ENCODE data around the gene MEX3A. TPM values are rescaled to one million over a fixed set of nuclear protein-coding genes. Genes with fewer than 3 reads are reported as not detected.
A peak's percentile ranks its signal among the peaks of the same experiment; 100 is the strongest.

Gene MEX3A
- total and polyA plus RNA-seq, 2 donors (not counting 3 experiments of a cell fraction or from before 2014, with no cell fraction given) = 20.2 to 23.6 TPM

DNA sequence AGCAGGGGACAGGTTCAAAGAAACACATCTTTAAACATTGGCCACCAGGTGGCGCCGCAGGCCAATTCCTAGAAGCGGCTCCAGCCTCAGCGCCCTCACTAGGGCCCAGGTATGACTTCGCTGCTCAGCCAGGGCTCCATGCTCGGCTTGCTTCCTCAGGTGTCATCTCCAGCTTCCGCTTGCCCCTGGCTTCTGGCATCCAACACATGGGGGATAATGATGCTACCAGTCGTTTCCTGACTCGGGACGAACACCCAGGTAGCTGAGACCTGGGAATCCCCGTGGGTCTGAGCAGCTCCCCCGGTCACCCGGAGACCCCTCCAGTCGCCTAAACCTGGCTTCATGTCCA is 8.5 kb upstream of the MEX3A start:
- Histone ChIP-seq H3K79me2 (ENCODE audit: control insufficient read depth, insufficient read depth, low read length) (no peaks in the 10 kb centered on the region), H3K27ac (ENCODE audit: insufficient read depth, low read depth, low read length) (no peak overlapping the region), H3K4me3 (replicated peaks in 1 of 3; ENCODE audit: insufficient read depth in 1 of 3, low read depth in 1 of 3, low read length in 3 of 3) (no peak overlapping the region), H3K36me3 (ENCODE audit: control insufficient read depth in 2 of 2, extremely low read depth in 1 of 2, insufficient read depth in 2 of 2, low read length in 2 of 2) (peaks cover 0 to 3% of the 10 kb centered on the region in 2 experiments), H3K9me1 (replicated peaks; ENCODE audit: control insufficient read depth, extremely low read depth, insufficient read depth, low read length) (no peaks in the 10 kb centered on the region), H2AFZ (ENCODE audit: low read depth, low read length) (no peak overlapping the region), H3K4me2 (ENCODE audit: insufficient read depth, low read length) (no peak overlapping the region), H4K20me1 (replicated peaks; ENCODE audit: control insufficient read depth, extremely low read depth, insufficient read depth, low read length) (no peaks in the 10 kb centered on the region), H3K9me3 (replicated peaks; ENCODE audit: control insufficient read depth, insufficient read depth, low read length) (no peaks in the 10 kb centered on the region), H3K27me3 (ENCODE audit: control insufficient read depth in 2 of 2, insufficient read depth in 2 of 2, low read length in 2 of 2) (no peaks in the 10 kb centered on the region), H3K4me1 (ENCODE audit: control insufficient read depth, extremely low read depth, insufficient read depth, low read length) (peaks cover 14% of the 10 kb centered on the region), H3K9ac (replicated peaks; ENCODE audit: extremely low read depth, insufficient read depth, low read length) (no peak overlapping the region)
- BruUV-seq (replicated peaks) = no TSS peak
- peak; percentile 92 for FAIRE-seq
- ChIA-PET POLR2A (no interaction called here), CTCF (interaction anchor here (0.7 to 21.0 kb wide), 10 partner anchors 8 to 228 kb away, joined by 3 to 627 read pairs (median 6); no protein-coding TSS in a partner anchor)
- dilution Hi-C loops (cut with MboI; ENCODE audit: extremely low pct_ligation_motif_present, low sequenced_read_pairs) (no loop called here), intact Hi-C loops (cut with micrococcal nuclease) (loop anchor here (1.0 kb wide), 2 partner anchors 39 to 134 kb away; no protein-coding TSS in a partner anchor)
- DNase-seq (ENCODE audit: low read depth, low spot score) = peak; percentile 74
- TF ChIP-seq JUN (IDR thresholded peaks at IDR 0.05; ENCODE audit: borderline replicate concordance, insufficient read depth, insufficient read length, low read depth) = no peak
- TF ChIP-seq, protein P1, sequence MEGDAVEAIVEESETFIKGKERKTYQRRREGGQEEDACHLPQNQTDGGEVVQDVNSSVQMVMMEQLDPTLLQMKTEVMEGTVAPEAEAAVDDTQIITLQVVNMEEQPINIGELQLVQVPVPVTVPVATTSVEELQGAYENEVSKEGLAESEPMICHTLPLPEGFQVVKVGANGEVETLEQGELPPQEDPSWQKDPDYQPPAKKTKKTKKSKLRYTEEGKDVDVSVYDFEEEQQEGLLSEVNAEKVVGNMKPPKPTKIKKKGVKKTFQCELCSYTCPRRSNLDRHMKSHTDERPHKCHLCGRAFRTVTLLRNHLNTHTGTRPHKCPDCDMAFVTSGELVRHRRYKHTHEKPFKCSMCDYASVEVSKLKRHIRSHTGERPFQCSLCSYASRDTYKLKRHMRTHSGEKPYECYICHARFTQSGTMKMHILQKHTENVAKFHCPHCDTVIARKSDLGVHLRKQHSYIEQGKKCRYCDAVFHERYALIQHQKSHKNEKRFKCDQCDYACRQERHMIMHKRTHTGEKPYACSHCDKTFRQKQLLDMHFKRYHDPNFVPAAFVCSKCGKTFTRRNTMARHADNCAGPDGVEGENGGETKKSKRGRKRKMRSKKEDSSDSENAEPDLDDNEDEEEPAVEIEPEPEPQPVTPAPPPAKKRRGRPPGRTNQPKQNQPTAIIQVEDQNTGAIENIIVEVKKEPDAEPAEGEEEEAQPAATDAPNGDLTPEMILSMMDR (IDR thresholded peaks at IDR 0.05; ENCODE audit: extremely low read depth in 1 of 2, insufficient read depth in 1 of 2, low read depth in 1 of 2, low read length in 2 of 2) = peak; percentile 48 to 81

DNA sequence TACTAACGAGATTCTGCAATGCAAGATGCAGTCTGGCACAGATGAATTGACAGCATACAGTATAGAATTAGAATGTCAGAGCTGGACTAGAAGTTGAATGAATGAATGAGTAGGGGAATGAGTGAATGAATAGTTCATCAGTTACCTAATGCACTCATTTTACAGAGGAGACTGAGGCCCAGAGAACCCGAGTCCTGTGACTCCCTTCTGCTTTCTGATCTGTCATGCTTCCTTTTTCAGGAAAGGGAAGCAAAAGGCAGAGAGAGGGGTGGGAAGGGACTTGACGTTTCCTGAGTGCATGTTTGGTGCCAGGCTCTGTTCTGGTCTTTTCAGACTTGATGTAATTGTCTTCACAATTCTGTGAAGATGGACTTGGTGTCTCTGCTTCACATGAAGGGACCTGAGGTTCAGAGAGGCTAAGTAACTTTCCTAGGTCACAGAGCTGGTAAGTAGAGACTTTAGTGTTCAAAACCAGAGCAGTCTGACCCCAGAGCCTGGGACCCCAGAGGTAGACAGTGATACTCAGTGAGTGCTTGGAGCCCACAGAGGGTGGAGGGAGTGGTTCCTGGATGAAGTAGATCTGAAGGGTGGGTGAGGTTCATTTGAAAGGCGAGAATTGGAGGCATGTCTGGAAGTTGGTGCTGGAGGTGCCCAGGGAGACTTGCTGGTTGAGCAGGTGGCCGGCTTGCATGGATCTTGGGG is 8.0 kb upstream of the MEX3A start:
- no peak overlapping the region for H3K27ac ChIP-seq (ENCODE audit: insufficient read depth, low read depth, low read length)
- peaks cover 11% of the 10 kb centered on the region for H3K4me1 ChIP-seq (ENCODE audit: control insufficient read depth, extremely low read depth, insufficient read depth, low read length)
- dilution Hi-C loops (cut with MboI; ENCODE audit: extremely low pct_ligation_motif_present, low sequenced_read_pairs) (no loop called here), intact Hi-C loops (cut with micrococcal nuclease) (loop anchor here (1.0 kb wide), 2 partner anchors 40 to 135 kb away; no protein-coding TSS in a partner anchor)
- FAIRE-seq = no peak
- H3K36me3 ChIP-seq (ENCODE audit: control insufficient read depth in 2 of 2, extremely low read depth in 1 of 2, insufficient read depth in 2 of 2, low read length in 2 of 2) = peaks cover 0 to 3% of the 10 kb centered on the region in 2 experiments
- no peak overlapping the region for H2AFZ ChIP-seq (ENCODE audit: low read depth, low read length)
- no peak for TF ChIP-seq POLR2AphosphoS5 (IDR thresholded peaks at IDR 0.05; ENCODE audit: insufficient read depth, low read depth, low read length)
- no peak for TF ChIP-seq EZH2 (IDR thresholded peaks at IDR 0.05; ENCODE audit: borderline replicate concordance, low read depth, low read length, severe bottlenecking)
- TF ChIP-seq POLR2A (IDR thresholded peaks at IDR 0.05; ENCODE audit: low read depth, low read length) = no peak
- no peak for TF ChIP-seq FOS (IDR thresholded peaks at IDR 0.05; ENCODE audit: borderline replicate concordance, insufficient read depth, low read length)
- TF ChIP-seq, protein P2, sequence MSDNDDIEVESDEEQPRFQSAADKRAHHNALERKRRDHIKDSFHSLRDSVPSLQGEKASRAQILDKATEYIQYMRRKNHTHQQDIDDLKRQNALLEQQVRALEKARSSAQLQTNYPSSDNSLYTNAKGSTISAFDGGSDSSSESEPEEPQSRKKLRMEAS (IDR thresholded peaks at IDR 0.05; ENCODE audit: insufficient read depth, insufficient read length) = no peak
- TF ChIP-seq GATA2 (IDR thresholded peaks at IDR 0.05; ENCODE audit: insufficient read depth, insufficient read length, low read depth, low read length) = no peak
- TF ChIP-seq MYC (IDR thresholded peaks at IDR 0.05; ENCODE audit: low read depth, low read length) = no peak
- TF ChIP-seq, protein P1 (IDR thresholded peaks at IDR 0.05; ENCODE audit: extremely low read depth in 1 of 2, insufficient read depth in 1 of 2, low read depth in 1 of 2, low read length in 2 of 2) = no peak
- no peak for TF ChIP-seq JUN (IDR thresholded peaks at IDR 0.05; ENCODE audit: borderline replicate concordance, insufficient read depth, insufficient read length, low read depth)
- BruUV-seq (replicated peaks) = no TSS peak
- H3K9me1 ChIP-seq (replicated peaks; ENCODE audit: control insufficient read depth, extremely low read depth, insufficient read depth, low read length) = no peaks in the 10 kb centered on the region
- no peaks in the 10 kb centered on the region for H3K27me3 ChIP-seq (ENCODE audit: control insufficient read depth in 2 of 2, insufficient read depth in 2 of 2, low read length in 2 of 2)
- no peak overlapping the region for H3K4me3 ChIP-seq (replicated peaks in 1 of 3; ENCODE audit: insufficient read depth in 1 of 3, low read depth in 1 of 3, low read length in 3 of 3)
- H3K79me2 ChIP-seq (ENCODE audit: control insufficient read depth, insufficient read depth, low read length) = no peaks in the 10 kb centered on the region
- ChIA-PET POLR2A (no interaction called here), CTCF (interaction anchor here (0.9 to 21.0 kb wide), 9 partner anchors 9 to 229 kb away, joined by 3 to 627 read pairs (median 5); no protein-coding TSS in a partner anchor)
- no peak overlapping the region for H3K4me2 ChIP-seq (ENCODE audit: insufficient read depth, low read length)
- no peaks in the 10 kb centered on the region for H4K20me1 ChIP-seq (replicated peaks; ENCODE audit: control insufficient read depth, extremely low read depth, insufficient read depth, low read length)
- no peak overlapping the region for H3K9ac ChIP-seq (replicated peaks; ENCODE audit: extremely low read depth, insufficient read depth, low read length)
- H3K9me3 ChIP-seq (replicated peaks; ENCODE audit: control insufficient read depth, insufficient read depth, low read length) = no peaks in the 10 kb centered on the region
- no peak for DNase-seq (ENCODE audit: low read depth, low spot score)

All from endothelial cell of umbilical vein (primary cell).